ENCODE results near the gene KRTAP10-4.

KRTAP10-4 gene

DNA sequence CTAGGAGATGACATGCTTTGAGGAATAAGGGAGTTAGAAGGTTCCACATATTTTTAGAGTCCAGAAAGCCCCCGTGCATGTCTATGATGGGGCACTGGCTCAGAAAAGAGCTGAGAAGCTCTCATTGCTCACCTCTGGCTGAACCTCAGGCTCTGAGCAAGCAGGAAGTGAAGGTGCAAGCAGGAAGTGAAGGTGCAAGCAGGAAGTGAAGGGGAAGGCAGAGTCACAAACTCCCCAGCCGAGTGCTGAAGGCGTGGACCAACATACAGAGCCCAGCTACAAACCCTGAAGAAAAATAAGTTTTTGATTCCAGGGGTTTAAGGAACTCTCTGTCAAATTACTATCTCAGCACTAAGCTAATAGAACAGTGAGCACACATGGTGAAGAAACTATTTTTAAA is 45.4 kb downstream of the KRTAP10-4 start:
- peak; percentile 48 for DNase-seq

- no peak for DNase-seq
Measured at GRCh38 chr21:44619886-44620285, 46.4 kb downstream of the KRTAP10-4 start.

GRCh38 chr21:44623575-44623974 is 50.0 kb downstream of the KRTAP10-4 start:
- DNase-seq: no peak
